BE2C (cell line): ENCODE measurements around the gene UBAC1.
"Not testable (repeated sequence)": the region's sequence is repeated elsewhere in the genome, so short reads cannot be mapped to it uniquely, and the experiment has no call there.

Experiments used
- DNase-seq: peaks from one replicate; pipeline ENCODE4 v3.0.0-alpha.2; 2020
- H3K27me3 ChIP-seq: fragments of 250-450 bp; sonication (Bioruptor Pico); 2 replicates; pipeline ENCODE4 v1.5.1; 2020; ENCODE audit warnings: mild to moderate bottlenecking
- H3K36me3 ChIP-seq: fragments of 250-450 bp; sonication (Bioruptor Pico); 2 replicates; pipeline ENCODE4 v1.5.1; 2020; ENCODE audit warnings: mild to moderate bottlenecking
- H3K4me1 ChIP-seq: fragments of 250-450 bp; sonication (Bioruptor Pico); 2 replicates; pipeline ENCODE4 v1.5.1; 2020
- H3K4me3 ChIP-seq: 2 replicates; pipeline ENCODE4 v1.5.1; 2011; ENCODE audit warnings: low read depth, low read length
- H3K9me3 ChIP-seq: fragments of 250-450 bp; sonication (Bioruptor Pico); 2 replicates; pipeline ENCODE4 v1.5.1; 2020
- CTCF ChIP-seq: IDR thresholded peaks from 2 replicates; pipeline ENCODE4 v1.5.1; 2012; ENCODE audit warnings: mild to moderate bottlenecking, low read depth, low read length

Gene UBAC1

GRCh38 chr9:135951889-135952663 is 9.1 kb downstream of the UBAC1 start:
- peaks cover 5% of the 10 kb centered on the region; the same call in 1 of the 2 replicates for H3K4me1 ChIP-seq
- H3K27me3 ChIP-seq: no peaks in the 10 kb centered on the region
- H3K9me3 ChIP-seq: no peaks in the 10 kb centered on the region
- no peak overlapping the region for H3K4me3 ChIP-seq
- H3K36me3 ChIP-seq: peaks cover 50% of the 10 kb centered on the region
- DNase-seq: peak; percentile 64
- no peak for TF ChIP-seq CTCF

- not testable (repeated sequence) for H3K9me3 ChIP-seq, H3K4me1 ChIP-seq, H3K4me3 ChIP-seq, H3K27me3 ChIP-seq, DNase-seq
- H3K36me3 ChIP-seq: peaks cover 56% of the 10 kb centered on the region
These were observed 9.9 kb downstream of the UBAC1 start for GRCh38 chr9:135951310-135951709.

GRCh38 chr9:135950841-135951240 is 10.3 kb downstream of the UBAC1 start:
- not testable (repeated sequence) for H3K9me3 ChIP-seq, H3K27me3 ChIP-seq, DNase-seq, H3K4me3 ChIP-seq, H3K4me1 ChIP-seq
- peaks cover 61% of the 10 kb centered on the region for H3K36me3 ChIP-seq

GRCh38 chr9:135950135-135950682 is 11.0 kb downstream of the UBAC1 start:
- Histone ChIP-seq H3K4me1 (peaks cover 5% of the 10 kb centered on the region; the same call in 1 of the 2 replicates), H3K9me3 (no peaks in the 10 kb centered on the region), H3K27me3 (no peaks in the 10 kb centered on the region), H3K4me3 (no peak overlapping the region), H3K36me3 (peaks cover 67% of the 10 kb centered on the region)
- TF ChIP-seq CTCF: no peak
- no peak for DNase-seq

GRCh38 chr9:135949501-135950134 is 11.6 kb downstream of the UBAC1 start:
- Histone ChIP-seq H3K4me1 (peaks cover 5% of the 10 kb centered on the region; the same call in 1 of the 2 replicates), H3K9me3 (no peaks in the 10 kb centered on the region), H3K36me3 (peaks cover 72% of the 10 kb centered on the region), H3K4me3 (no peak overlapping the region), H3K27me3 (no peaks in the 10 kb centered on the region)
- no peak for DNase-seq
- TF ChIP-seq CTCF: no peak

- Histone ChIP-seq H3K27me3 (no peaks in the 10 kb centered on the region), H3K36me3 (peaks cover 73% of the 10 kb centered on the region), H3K4me3 (no peak overlapping the region), H3K4me1 (peaks cover 5% of the 10 kb centered on the region; the same call in 1 of the 2 replicates), H3K9me3 (no peaks in the 10 kb centered on the region)
- DNase-seq: no peak
- TF ChIP-seq CTCF: no peak
These were observed 12.2 kb downstream of the UBAC1 start for GRCh38 chr9:135948968-135949367.

- no peak for TF ChIP-seq CTCF
- H3K4me3 ChIP-seq: no peak overlapping the region
- no peaks in the 10 kb centered on the region for H3K27me3 ChIP-seq
- no peaks in the 10 kb centered on the region for H3K9me3 ChIP-seq
- H3K36me3 ChIP-seq: peaks cover 75% of the 10 kb centered on the region
- DNase-seq: no peak
- peaks cover 5% of the 10 kb centered on the region; the same call in 1 of the 2 replicates for H3K4me1 ChIP-seq
These were observed 12.7 kb downstream of the UBAC1 start for GRCh38 chr9:135948446-135948845.
